HepG2 (cell line): ENCODE results near the gene SYPL2. TPM values are rescaled to one million over a fixed set of nuclear protein-coding genes. Genes with fewer than 3 reads are reported as not detected.

Source experiments
- ELF4 ChIP-seq: sonication (generic); formaldehyde crosslinking; IDR thresholded peaks from 2 replicates; pipeline ENCODE4 v1.5.0; 2020; ENCODE audit warnings: missing genetic modification reagents, mild to moderate bottlenecking, moderate library complexity, borderline replicate concordance
- FOXA1 ChIP-seq, 2 experiments: fragments of 450-650 bp in 1 of 2; sonication (generic) in 1 of 2; formaldehyde crosslinking in 1 of 2; IDR thresholded peaks; 2 replicates each; pipeline versions ENCODE4 v1.4.0 to v1.6.1; 2016 to 2020; ENCODE audit warnings: missing genetic modification reagents in 1 of 2
- FOXM1 ChIP-seq: sonication (generic); formaldehyde crosslinking; IDR thresholded peaks from 2 replicates; pipeline ENCODE4 v1.5.0; 2020; ENCODE audit warnings: missing genetic modification reagents
- GTF2F1 ChIP-seq: fragments of 150-350 bp; IDR thresholded peaks from 2 replicates; pipeline ENCODE4 v1.6.1; 2014; ENCODE audit warnings: low read length
- JUNB ChIP-seq: sonication (generic); formaldehyde crosslinking; IDR thresholded peaks from 2 replicates; pipeline ENCODE4 v1.8.0; 2022; ENCODE audit warnings: missing genetic modification reagents, mild to moderate bottlenecking, borderline replicate concordance
- MXI1 ChIP-seq: IDR thresholded peaks from 3 replicates; pipeline ENCODE4 v1.6.1; 2012; ENCODE audit warnings: low read depth, low read length, inconsistent platforms, borderline replicate concordance
- NR2F1 ChIP-seq, 2 experiments: fragments of 450-650 bp in 1 of 2; formaldehyde crosslinking in 1 of 2; IDR thresholded peaks; 2 replicates each; pipeline versions ENCODE4 v1.5.0 to v1.6.1; 2016 to 2020; ENCODE audit warnings: mild to moderate bottlenecking in 1 of 2, missing compliant biosample characterization in 1 of 2, missing genetic modification reagents in 1 of 2, moderate library complexity in 1 of 2
- POLR2AphosphoS2 ChIP-seq: IDR thresholded peaks from 2 replicates; pipeline ENCODE4 v1.6.1; 2011; ENCODE audit warnings: low read depth, low read length, improper control_type of control experiment
- PRMT3 ChIP-seq: sonication (generic); formaldehyde crosslinking; IDR thresholded peaks from 2 replicates; pipeline ENCODE4 v1.8.1; 2022; ENCODE audit warnings: low read depth, mild to moderate bottlenecking, moderate library complexity, missing genetic modification reagents, borderline replicate concordance
- PRPF4 ChIP-seq: fragments of 200-400 bp; formaldehyde crosslinking; IDR thresholded peaks from 2 replicates; pipeline ENCODE4 v1.6.1; 2016; ENCODE audit warnings: low read length, low read depth; ENCODE audit not compliant: poor library complexity, severe bottlenecking
- TEAD3 ChIP-seq: optimal IDR thresholded peaks from 2 replicates; pipeline ENCODE3; 2016; ENCODE audit warnings: borderline replicate concordance
- ZFX ChIP-seq: sonication (generic); formaldehyde crosslinking; IDR thresholded peaks from 2 replicates; pipeline ENCODE4 v1.4.0; 2020; ENCODE audit warnings: mild to moderate bottlenecking, low read depth, missing genetic modification reagents, moderate library complexity
- ZMYM2 ChIP-seq: sonication (generic); formaldehyde crosslinking; IDR thresholded peaks from 2 replicates; pipeline ENCODE4 v1.8.0; 2022; ENCODE audit warnings: mild to moderate bottlenecking, missing genetic modification reagents
- ZNF232 ChIP-seq: sonication (generic); formaldehyde crosslinking; IDR thresholded peaks from 2 replicates; pipeline ENCODE4 v1.4.0; 2020; ENCODE audit warnings: missing genetic modification reagents, borderline replicate concordance
- ZNF256 ChIP-seq: sonication (generic); formaldehyde crosslinking; conservative IDR thresholded peaks from 2 replicates; pipeline ENCODE4 v1.4.0; 2020; ENCODE audit warnings: missing genetic modification reagents
- ZNF432 ChIP-seq: sonication (generic); formaldehyde crosslinking; IDR thresholded peaks from 2 replicates; pipeline ENCODE4 v1.5.0; 2020; ENCODE audit warnings: missing genetic modification reagents, mild to moderate bottlenecking, borderline replicate concordance
- ZNF496 ChIP-seq: sonication (generic); formaldehyde crosslinking; IDR thresholded peaks from 2 replicates; pipeline ENCODE4 v1.8.1; 2023; ENCODE audit warnings: mild to moderate bottlenecking, moderate library complexity, missing genetic modification reagents; ENCODE audit not compliant: insufficient replicate concordance
- ZNF501 ChIP-seq: sonication (generic); formaldehyde crosslinking; IDR thresholded peaks from 2 replicates; pipeline ENCODE4 v1.5.1; 2020; ENCODE audit warnings: mild to moderate bottlenecking, moderate library complexity, missing genetic modification reagents
- ZNF766 ChIP-seq: sonication (generic); formaldehyde crosslinking; IDR thresholded peaks from 2 replicates; pipeline ENCODE4 v1.5.0; 2020; ENCODE audit warnings: missing genetic modification reagents, borderline replicate concordance
- polyA plus RNA-seq, 8 experiments: library from polyadenylated mRNA; depleted of rRNA in 3 of 8; stranded (reverse) in 7 of 8; unstranded in 1 of 8; fragments of >200 nt; fragmentation: Illumina TruSeq in 4 of 8; extraction: Trizol in 4 of 8; gene quantifications; 2 replicates each; pipeline versions ENCODE4 v1.2.1 to v1.2.3, GENCODE V29; 2011 to 2016; ENCODE audit warnings: low read depth in 4 of 8, missing spikeins in 1 of 8, mixed read lengths in 1 of 8; ENCODE audit not compliant: insufficient read depth in 1 of 8
- total RNA-seq, 5 experiments: library from RNA; depleted of rRNA; stranded (reverse); fragments of >200 nt; fragmentation: Illumina TruSeq; extraction: Trizol; gene quantifications; 2 replicates each; pipeline ENCODE4 v1.2.3, GENCODE V29; 2016; ENCODE audit warnings: low read depth in 1 of 5
- TF ChIP-seq, protein P1 (sequence below): IDR thresholded peaks from 2 replicates; pipeline ENCODE4 v1.6.1; 2016; ENCODE audit warnings: mild to moderate bottlenecking
- TF ChIP-seq, protein P2 (sequence below): sonication (generic); formaldehyde crosslinking; IDR thresholded peaks from 2 replicates; pipeline ENCODE4 v1.5.1; 2020; ENCODE audit warnings: mild to moderate bottlenecking, missing genetic modification reagents, borderline replicate concordance
- TF ChIP-seq, protein P3 (sequence below): IDR thresholded peaks from 2 replicates; pipeline ENCODE4 v1.6.1; 2016; ENCODE audit warnings: missing biosample characterization, missing genetic modification reagents, low read depth
- TF ChIP-seq, protein P4 (sequence below): sonication (generic); formaldehyde crosslinking; IDR thresholded peaks from 2 replicates; pipeline ENCODE4 v1.5.0; 2020; ENCODE audit warnings: missing genetic modification reagents, mild to moderate bottlenecking, borderline replicate concordance

The SYPL2 gene
- total and polyA plus RNA-seq, 2 of the 13 experiments (the other 11 are each of a cell fraction or from before 2014, with no cell fraction given): 0.17 to 0.24 TPM

DNA sequence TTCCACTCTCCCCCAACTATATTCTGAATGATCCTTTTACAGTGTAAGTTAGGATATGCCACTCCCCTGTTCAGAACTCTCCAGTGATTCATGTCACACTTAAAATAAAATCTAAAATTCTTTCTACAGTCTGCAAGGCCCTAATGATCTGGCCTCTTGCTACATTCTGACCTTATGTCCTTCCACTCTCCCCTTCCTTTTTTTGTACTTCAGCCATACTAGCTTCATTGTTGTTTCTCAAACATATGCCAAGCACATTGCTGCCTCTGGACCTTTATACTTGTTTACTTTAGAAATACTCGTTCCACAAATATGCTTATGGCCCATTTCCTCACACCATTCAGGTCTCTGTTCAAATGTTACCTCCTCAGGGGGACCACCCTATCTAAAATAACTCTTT, 25.3 kb upstream of the SYPL2 start (continued):
- TF ChIP-seq ZNF501 (no peak), ZNF432 (CRISPR knock-in tag) (no peak), ZNF232 (no peak), ZNF496 (CRISPR knock-in tag) (no peak), ZMYM2 (CRISPR knock-in tag) (no peak), PRMT3 (CRISPR knock-in tag) (no peak), PRPF4 (no peak), NR2F1 (CRISPR knock-in tag; IDR thresholded peaks at IDR 0.05) (peak; percentile 70 to 93; a peak in 3 of 4 replicates), POLR2AphosphoS2 (no peak), ELF4 (no peak), FOXM1 (CRISPR knock-in tag) (no peak), GTF2F1 (no peak), FOXA1 (IDR thresholded peaks at IDR 0.05) (peak; percentile 72), FOXA1 (CRISPR knock-in tag; IDR thresholded peaks at IDR 0.05) (peak; percentile 85), ZFX (no peak), JUNB (peak; percentile 35; the same call in 1 of the 2 replicates), ZNF766 (no peak), MXI1 (no peak), TEAD3 (CRISPR knock-in tag) (peak; percentile 83), ZNF256 (CRISPR knock-in tag) (no peak)
- TF ChIP-seq, protein P1, sequence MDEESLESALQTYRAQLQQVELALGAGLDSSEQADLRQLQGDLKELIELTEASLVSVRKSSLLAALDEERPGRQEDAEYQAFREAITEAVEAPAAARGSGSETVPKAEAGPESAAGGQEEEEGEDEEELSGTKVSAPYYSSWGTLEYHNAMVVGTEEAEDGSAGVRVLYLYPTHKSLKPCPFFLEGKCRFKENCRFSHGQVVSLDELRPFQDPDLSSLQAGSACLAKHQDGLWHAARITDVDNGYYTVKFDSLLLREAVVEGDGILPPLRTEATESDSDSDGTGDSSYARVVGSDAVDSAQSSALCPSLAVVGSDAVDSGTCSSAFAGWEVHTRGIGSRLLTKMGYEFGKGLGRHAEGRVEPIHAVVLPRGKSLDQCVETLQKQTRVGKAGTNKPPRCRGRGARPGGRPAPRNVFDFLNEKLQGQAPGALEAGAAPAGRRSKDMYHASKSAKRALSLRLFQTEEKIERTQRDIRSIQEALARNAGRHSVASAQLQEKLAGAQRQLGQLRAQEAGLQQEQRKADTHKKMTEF (CRISPR knock-in tag): peak; percentile 79
- TF ChIP-seq, protein P2, sequence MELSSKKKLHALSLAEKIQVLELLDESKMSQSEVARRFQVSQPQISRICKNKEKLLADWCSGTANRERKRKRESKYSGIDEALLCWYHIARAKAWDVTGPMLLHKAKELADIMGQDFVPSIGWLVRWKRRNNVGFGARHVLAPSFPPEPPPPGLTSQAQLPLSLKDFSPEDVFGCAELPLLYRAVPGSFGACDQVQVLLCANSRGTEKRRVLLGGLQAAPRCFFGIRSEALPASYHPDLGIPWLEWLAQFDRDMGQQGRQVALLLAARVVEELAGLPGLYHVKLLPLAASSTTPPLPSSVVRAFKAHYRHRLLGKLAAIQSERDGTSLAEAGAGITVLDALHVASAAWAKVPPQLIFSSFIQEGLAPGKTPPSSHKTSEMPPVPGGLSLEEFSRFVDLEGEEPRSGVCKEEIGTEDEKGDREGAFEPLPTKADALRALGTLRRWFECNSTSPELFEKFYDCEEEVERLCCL (CRISPR knock-in tag): no peak
- TF ChIP-seq, protein P3, sequence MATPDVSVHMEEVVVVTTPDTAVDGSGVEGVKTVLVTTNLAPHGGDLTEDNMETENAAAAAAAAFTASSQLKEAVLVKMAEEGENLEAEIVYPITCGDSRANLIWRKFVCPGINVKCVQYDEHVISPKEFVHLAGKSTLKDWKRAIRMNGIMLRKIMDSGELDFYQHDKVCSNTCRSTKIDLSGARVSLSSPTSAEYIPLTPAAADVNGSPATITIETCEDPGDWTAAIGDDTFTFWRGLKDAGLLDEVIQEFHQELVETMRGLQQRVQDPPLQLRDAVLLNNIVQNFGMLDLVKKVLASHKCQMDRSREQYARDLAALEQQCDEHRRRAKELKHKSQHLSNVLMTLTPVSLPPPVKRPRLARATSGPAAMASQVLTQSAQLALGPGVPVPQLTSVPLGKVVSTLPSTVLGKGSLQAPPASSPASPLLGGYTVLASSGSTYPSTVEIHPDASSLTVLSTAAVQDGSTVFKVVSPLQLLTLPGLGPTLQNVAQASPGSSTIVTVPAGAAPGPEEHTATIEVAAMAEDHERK (CRISPR knock-in tag): no peak
- TF ChIP-seq, protein P4, sequence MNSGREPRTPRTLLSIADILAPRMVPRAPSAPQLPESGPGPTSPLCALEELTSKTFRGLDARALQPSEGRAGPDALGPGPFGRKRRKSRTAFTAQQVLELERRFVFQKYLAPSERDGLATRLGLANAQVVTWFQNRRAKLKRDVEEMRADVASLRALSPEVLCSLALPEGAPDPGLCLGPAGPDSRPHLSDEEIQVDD (CRISPR knock-in tag): no peak
